Measurements from ENCODE around the gene CDCA8. TPM values are rescaled to one million over a fixed set of nuclear protein-coding genes. Genes with fewer than 3 reads are reported as not detected.

CDCA8 gene
- polyA plus RNA-seq (ENCODE audit: insufficient read depth in 1 of 5, insufficient read length in 5 of 5, low replicate concordance in 1 of 5): 10 to 100 TPM; 13.0 to 29.2 (median 16.2) TPM
- long read RNA-seq, donor 1, partial matches to known transcripts: 0 of 6 reads
- long read RNA-seq, donor 1, other reads (novel, unspliced or antisense): 0 of 6 reads
- long read RNA-seq, donor 2, transcript CDCA8-202 (10 exons, 2,469 nt): major isoform, 5 of 6 reads
- long read RNA-seq, donor 2, partial matches to known transcripts: 0 of 6 reads
- long read RNA-seq, donor 2, other reads (novel, unspliced or antisense): 0 of 6 reads
- long read RNA-seq, donor 3, partial matches to known transcripts: 0 of 3 reads
- long read RNA-seq, donor 3, other reads (novel, unspliced or antisense): 0 of 3 reads
- long read RNA-seq, donor 4, partial matches to known transcripts: 0 of 1 reads
- long read RNA-seq, donor 4, other reads (novel, unspliced or antisense): 0 of 1 reads
- long read RNA-seq, donor 5, transcript CDCA8-202 (10 exons, 2,469 nt): major isoform, 6 of 7 reads
- long read RNA-seq, donor 5, partial matches to known transcripts: 0 of 7 reads
- long read RNA-seq, donor 5, other reads (novel, unspliced or antisense): 0 of 7 reads
- long read RNA-seq, donor 6, partial matches to known transcripts: 0 of 1 reads
- long read RNA-seq, donor 6, other reads (novel, unspliced or antisense): 0 of 1 reads
- long read RNA-seq, donor 7, partial matches to known transcripts: 0 of 3 reads
- long read RNA-seq, donor 7, other reads (novel, unspliced or antisense): 0 of 3 reads
- long read RNA-seq, donor 8, partial matches to known transcripts: 0 of 2 reads
- long read RNA-seq, donor 8, other reads (novel, unspliced or antisense): 0 of 2 reads

DNA sequence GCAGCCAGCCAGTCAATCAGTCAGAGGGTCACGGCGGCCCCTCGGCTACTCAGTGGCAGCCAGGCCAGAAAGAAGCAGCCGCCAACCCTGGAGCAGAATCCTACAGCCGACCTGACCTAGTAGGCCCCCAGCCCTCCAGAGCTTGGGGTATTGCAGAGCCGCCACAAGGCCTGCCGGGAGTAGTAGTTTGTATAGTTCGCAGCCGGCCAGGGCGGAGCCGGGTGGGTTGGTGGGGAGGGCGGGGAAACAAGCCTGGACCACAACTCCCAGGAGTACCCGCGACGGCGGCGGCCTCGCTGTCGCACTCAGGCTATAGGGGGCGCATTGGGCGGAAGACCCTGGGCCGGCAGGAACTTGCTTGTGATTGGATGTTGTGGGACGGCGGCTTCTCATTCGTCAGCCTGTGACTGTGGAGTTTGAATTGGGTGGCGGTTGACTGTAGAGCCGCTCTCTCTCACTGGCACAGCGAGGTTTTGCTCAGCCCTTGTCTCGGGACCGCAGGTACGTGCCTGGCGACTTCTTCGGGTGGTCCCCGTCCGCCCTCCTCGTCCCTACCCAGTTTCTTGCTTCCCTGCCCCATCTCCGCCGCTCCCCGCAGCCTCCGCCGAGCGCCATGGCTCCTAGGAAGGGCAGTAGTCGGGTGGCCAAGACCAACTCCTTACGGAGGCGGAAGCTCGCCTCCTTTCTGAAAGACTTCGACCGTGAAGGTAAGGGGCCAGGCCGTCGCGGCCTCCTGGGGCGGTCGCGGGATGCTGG is at the start of gene CDCA8:
CDCA8 (plus strand) TSS at position 439 of the 756 bp plus-strand sequence; CDS start at position 614, 175 bp downstream.
- DNase-seq: peak; percentile 98

DNA sequence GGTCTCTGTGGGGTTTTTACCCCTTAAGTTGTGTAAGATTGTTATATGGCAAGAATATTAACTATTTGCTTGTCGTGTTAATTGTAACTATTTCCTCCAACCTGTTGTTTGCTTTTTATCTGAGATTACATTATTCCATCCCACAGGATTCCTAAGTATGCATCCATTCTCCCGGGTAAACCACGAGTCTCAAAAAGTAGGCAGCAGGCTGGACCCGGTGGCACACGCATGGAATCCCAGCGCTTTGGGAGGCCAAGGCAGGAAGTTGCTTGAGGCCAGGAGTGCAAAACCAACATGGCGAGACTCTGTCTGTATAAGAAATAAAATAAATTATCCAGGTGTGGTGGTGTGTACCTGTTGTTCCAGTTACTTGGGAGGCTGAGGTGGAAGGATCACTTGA is 45.0 kb upstream of the CDCA8 start:
- DNase-seq: no peak

DNA sequence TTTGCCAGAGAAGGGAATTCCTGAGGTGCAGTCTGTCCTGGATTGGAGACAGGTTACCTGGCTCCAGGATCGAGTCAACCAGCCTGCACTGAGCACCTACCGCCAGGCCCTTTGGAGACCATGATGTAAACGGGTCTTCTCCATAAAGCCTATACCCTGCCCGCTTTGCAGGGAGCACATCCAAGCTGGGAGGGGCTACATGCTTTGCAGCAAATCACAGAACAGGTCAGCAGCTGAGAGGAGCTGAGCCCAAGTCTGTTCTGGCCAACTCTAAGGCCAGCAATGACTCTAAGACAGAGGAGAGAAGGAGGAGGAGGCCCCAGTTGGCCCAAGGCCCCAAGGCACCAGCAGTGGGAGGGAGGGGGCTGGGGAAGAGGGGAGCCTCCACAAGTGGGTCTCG is 42.1 kb upstream of the CDCA8 start:
- no peak for DNase-seq

DNA sequence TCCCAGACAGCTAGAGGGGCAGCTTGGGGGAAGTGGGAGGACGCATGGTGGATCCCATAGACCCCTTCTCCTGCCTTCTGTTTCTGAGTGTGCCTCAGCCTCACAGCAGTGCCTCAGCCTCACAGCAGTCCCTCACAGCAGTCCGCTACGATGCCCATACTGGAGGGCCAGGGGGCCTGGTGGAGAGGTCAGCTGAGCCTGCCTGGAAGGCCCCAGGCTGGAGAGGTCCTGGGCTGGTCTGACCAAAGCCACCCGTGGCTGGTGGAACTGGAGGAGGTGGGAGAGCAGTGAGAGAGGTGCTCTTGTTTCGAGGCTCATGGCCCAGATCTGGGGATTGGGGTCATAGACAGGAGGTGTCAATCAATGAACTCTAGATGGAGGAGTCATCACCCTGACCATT is 41.6 kb upstream of the CDCA8 start:
- no peak for DNase-seq

DNA sequence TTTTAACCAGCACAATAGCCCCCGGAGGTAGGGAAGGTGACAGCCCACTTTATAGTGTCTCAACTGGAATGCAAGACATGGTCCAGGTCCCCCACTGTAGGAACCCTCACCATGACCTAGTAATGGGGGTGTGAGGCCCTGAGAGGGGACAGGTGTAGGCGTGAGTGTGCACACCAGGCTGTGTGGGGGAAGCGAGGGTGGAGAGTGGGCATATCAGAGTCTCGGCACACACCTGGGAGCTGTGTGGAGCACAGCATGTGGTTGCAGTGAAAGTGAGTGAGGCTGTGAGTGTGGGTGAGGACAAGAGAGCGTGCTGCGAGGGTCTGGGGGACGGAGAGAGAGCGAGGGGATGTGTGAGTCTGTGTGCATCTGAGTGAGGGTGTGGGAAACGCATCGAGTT is 40.5 kb upstream of the CDCA8 start:
- DNase-seq: no peak

DNA sequence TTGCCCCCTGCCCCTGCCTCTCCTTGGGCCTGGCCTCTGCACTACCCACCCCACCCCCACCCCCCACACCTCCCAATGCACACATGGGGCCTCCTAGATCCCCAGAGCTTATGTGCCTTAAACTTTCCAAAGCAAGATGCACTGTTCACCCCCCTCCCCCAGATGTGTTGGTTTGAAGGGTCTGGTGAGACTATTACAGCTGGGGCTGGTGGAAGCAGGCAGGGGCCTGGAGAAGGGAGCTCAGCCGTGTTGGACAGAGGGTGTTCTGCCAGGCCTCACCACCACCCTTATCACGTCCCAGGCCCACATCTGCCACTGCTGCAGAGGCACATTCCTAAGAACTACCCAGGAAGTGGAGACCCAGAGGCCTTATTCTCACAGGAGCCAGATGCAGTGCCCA is 39.3 kb upstream of the CDCA8 start:
- no peak for DNase-seq

DNA sequence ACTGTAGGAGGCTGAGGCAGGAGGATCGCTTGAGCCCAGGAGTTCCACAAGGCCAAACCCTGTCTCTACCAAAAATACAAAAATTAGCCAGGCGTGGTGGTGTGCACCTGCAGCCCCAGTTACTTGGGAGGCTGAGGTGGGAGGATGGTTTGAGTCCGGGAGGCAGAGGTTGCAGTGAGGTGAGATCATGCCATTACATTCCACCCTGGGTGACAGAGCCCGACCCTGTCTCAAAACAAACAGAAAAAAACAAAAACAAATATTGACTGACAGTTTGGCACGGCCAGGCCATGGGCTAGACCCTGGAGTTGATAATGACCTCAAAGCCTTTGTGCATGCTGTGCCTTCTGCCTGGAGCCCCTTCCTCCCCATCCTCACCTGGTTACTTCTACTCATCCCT is 38.4 kb upstream of the CDCA8 start:
- DNase-seq: no peak

DNA sequence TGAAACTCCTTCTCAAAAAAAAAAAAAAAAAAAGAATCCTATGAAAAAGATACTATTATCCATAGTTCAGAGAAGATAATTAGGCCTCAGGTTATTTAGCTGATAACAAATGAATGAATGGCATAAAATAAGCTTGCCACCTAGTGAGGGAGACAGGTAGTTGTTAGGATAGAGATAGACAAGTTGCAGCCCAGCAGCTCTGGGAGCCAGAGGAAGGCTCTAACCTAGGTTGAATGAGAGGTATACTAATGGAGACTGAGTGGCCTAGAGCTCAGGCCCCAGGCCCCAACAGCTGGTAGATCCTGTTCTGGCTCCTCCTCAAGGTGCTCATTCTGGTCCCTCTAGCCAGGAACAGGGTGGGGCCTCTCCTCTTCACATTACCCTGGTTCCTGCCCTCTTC is 37.0 kb upstream of the CDCA8 start:
- no peak for DNase-seq

DNA sequence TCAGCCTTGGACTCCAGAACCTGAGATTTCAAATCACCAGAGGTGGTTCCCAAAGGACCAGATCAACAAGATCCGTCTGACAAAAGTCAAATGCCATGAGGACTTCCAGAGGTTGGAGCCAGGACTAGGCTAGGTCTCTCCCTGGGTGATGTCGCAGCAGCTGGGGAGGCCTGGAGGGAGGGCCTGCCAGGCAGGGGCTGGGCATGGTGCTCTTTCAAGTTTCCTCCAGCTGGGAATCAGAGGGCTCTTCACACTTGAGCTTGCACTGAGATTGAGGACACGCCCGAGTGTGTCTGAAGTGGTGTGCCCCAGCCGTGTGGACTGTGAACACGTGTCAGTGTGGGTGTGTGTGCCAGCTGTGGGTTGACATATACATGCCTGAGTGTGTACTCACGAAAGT is 36.3 kb upstream of the CDCA8 start:
- DNase-seq: no peak

DNA sequence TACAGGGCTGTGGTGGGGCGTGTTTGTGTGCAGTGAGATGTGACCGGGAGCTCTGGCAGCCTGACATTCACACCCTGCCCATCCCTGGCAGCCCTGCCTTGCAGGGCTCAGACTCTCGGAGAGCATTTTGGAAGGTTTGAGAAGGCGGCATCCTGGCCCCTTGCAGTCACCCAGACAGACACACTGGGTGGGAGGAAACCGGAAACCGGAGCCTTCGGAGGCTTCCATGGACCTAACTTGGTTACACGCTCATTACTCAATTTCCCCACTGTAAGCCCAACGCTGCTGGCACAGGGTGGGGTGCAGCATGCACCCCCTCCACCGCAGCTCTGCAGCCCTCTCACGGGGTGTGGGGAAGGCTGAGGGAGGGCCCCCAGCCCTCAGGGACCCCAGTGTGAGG is 35.4 kb upstream of the CDCA8 start:
- no peak for DNase-seq

DNA sequence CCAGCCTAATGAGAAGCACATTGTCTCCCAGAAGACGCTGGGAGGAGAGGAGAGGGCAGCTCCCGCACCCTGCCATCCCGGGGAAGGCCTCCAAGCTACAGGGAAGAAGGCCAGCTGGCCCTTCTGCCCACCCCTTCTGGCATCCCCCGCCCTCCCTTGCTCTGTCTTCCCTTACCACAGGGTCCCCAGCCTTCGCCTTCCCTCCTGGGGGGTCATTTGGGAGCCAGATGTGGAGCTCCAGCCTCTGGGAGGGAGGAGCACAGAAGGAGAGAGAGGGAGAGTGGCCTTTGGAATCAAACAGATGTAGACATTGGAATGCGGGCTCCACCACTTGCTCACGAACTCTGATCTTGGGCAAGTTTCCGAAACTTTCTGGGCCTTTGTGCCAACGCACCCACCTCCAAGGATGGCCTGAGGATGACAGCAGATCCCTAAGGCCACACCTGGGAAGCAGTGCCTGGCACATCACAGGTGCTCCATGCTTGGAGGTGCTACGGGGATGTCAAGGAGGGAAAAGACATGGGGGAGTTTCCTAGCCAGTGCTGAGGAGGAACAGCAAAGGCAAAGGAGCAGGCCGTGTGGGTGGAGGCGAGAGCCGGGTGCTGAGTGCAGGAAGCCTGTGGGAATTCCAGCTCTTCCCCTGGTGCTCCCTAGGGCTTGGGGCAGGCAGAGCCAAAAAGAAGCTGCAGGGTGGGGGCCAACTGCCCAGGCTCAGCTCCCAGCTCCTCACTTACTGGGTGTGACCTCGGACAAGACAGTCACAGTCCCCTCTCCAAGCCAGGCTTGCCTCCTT is 34.5 kb upstream of the CDCA8 start:
- DNase-seq: no peak

DNA sequence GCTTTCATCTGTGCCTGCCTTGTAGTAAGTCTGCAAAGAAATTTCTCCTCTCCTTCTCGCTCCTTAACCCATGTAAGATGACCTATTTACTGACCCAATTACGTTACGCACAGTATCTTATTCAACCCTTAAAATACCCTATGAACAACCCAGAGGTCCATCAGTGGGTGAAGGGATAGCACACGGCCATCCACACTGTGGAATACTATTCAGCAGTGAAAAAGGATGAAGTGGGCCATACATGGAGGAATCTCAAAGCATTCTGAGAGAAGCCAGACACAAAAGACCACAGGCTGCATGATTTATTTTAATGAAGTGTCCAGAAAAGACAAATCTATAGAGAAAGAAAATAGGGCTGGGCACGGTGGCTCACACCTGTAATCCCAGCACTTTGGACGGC is 33.8 kb upstream of the CDCA8 start:
- DNase-seq: no peak

DNA sequence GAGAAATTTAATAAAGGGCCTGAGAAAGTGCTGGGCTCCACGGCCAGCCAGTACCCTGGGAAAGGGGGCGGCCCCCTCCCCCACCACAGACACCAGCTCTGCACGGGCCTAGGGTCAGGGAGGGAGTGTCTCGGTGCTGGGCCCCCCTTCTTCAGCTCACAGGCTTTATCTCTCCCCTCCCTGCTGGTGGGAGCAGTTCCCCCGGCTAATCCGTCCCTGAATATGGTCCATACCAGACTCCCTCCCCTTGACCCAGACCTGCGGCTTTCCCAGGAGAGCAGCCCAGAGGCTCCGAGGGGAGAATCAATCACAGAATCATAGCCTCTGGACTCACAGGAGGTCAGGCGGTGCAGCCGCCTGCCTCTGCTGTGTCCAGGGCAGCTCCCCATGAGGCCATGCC is 31.7 kb upstream of the CDCA8 start:
- DNase-seq: no peak

DNA sequence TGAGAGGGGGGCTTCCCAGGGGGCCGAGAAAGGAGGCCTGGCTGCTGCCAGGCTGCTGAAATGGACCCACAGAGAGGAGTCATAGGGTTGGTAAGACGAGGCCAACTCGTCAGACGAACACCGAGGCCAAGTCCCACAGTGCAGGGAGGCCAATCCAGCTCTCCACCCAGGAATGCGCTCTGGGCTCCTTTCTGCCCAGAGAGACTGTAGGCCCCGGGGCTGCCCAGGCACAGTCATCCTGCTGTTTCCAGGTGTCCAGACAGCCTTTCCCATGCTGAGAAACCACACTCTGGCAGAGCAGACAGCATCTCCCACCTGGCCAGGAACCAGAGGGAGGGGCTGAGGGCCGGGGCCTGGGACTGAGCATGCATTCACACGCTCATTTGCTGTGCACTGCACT is 30.9 kb upstream of the CDCA8 start:
- DNase-seq: no peak

DNA sequence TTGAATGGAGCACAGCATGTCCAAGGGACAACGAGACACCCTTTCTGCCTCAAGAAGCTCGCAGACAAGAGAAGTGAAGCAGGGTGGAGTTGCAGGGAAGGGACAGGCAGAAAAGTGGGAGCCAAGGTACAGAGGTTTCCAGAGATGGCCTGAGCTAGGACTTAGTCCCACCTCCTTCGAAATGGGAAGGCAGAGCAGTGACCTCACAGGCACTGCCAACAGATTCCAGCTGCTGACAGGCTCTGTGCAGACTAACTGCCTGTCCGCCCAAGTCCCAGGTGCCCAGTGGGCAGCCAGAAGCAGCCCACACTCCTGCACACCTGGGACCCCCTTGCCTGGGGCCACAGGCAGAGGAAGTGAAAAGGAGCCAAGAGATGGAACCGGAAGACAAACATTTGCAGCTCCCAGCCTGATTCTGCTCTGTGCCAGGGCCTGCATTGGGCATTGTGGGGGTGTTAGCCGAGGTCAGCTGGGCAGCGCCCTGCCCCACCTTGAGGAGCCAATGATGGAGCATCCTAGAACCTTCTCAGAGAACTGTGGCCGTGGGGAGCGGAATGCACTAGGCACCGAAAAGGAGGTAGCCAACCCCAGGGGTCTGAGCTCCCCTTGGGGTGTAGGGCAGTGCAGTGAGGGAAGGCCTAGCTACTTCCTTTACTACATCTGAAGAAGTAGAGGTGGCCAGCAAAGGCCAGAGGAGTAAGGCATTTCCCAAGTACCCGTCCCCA is 30.1 kb upstream of the CDCA8 start:
- no peak for DNase-seq

DNA sequence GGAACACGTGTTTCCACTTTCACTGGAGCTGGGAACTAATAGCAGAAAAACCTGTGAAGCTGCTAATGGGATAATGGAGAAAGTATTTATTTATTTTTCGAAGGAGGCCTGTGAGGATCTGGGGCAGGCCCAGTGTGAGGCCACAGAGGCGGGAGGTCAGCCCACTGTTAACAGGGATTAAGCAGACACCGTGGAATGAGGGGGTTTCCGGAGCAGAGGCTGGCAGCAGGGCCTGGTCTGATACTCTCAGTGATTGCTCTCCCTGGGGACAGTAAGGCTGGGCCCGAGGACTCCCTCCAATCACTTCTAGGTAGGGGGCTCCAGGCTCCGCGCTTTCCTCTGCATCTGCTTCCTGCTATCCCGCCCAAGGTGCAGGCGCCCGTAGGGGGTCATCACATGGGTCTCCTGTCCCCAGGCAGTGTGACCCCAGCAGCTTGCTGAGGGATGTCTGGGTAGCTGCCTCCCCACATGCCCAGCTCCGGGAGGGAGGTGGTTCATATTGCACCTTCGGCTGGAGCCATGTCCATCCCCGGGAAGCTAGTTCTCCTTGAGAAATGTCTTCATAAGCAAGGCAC is 28.8 kb upstream of the CDCA8 start:
- DNase-seq: no peak

DNA sequence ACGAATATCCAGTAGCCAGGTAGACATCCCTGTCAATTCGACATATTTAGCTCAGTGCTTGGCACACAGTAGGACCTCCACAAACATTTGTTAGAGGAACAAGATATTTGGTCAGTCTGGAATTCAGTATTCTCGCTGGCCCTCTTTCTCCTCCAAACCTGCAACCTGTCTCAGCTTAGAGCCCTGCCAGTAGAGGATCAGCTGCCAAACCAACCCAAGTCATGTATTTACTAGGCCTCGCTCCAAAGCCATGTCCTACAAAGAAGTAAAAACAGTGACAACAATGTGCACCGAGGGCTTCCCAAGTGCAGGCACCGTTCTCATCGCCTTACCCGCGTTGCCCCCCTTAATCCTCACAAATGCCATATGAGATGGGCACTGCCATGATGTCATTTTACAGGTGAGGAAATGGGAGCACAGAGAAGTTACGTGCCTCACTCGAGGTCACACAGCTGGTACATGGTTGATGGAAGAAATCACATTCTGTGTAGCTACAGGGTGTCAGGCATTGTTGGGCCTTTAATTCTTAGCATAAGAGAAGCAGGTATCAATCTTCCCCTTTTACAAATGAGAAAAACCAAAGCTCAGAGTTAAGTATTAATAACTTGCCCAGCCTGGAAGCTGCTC is 26.0 kb upstream of the CDCA8 start:
- DNase-seq: no peak

DNA sequence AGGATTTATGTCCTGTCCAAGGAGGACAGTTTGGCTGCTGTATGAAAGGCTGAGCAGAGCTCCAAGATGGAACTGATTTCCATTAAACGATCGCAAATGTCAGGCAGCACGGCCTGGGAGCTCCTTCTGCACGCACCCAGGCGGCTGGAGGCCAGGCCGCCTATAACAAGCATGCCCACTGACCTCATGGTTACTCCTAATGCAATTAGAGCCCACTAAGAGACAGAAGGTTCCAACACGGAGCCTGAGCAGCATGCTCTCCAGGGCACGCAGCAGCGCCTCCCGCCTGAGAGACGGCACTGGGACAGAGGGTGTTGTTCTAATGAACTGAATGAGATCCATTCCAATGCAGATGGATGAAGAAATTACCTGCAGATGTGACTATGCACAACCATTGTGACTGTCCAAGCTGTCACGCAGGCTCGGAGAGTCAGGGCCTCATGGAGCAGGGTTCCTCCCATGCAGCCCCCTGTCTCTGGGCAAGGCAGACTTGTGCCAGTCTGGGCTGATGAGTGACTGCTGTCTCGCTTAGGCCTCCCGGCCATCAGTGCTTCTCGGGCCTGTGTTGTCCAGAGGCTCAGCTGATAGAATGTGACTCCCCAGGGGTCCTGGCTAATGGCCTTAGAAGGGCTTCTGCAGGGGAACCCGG is 25.2 kb upstream of the CDCA8 start:
- no peak for DNase-seq

DNA sequence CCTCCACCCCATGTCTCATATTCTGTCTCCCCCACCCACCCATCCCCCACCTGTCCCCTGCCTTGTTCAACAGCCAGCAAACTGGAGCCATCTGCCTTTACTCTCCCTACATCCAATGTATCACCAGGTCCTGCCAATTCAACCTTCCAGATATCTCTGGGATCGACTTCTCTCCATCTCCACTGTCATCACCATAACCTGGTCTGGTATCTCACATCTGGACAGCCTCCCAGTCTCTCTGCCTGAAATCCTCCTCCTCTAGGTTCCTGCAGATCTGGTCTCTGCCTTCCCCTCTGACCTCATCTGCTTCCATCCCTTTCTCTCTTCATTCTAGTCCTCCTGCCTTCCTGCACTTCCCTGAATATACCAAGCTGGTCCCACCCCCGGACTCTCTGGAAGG is 22.2 kb upstream of the CDCA8 start:
- no peak for DNase-seq
